IMR-90 (cell line): Measurements from ENCODE around the gene ZDHHC24. TPM values are rescaled to one million over a fixed set of nuclear protein-coding genes. Genes with fewer than 3 reads are reported as not detected.

Source experiments
- ATAC-seq: fragments of 200-7000 bp; cut with Tn5 transposase; 2 replicates; pipeline ENCODE4 v1.9.1; 2020; ENCODE audit warnings: low read depth, mild to moderate bottlenecking, moderate library complexity
- BruUV-seq: library from RNA; stranded (reverse); fragments of 400-500 nt; replicated peaks from 2 replicates; lab custom pipeline; 2021; lab: Mats Ljungman, UMichigan
- CTCF ChIA-PET: fragments of 300-600 bp; formaldehyde crosslinking; extraction: SDS; loops from one replicate; lab custom pipeline; 2021; ENCODE audit warnings: antibody characterized with exemption; lab: Yijun Ruan, JAX
- POLR2A ChIA-PET: fragments of 300-600 bp; sonication (Branson Sonifier 250); formaldehyde crosslinking; loops from one replicate; lab custom pipeline; 2022; ENCODE audit warnings: antibody characterized with exemption; ENCODE audit not compliant: unreplicated experiment; lab: Charles Lee
- DNase-seq: peaks from one replicate; pipeline ENCODE4 v3.0.0; 2013
- H2AFZ ChIP-seq: replicated peaks from 2 replicates; pipeline ENCODE3; 2013; ENCODE audit warnings: low read length, mild to moderate bottlenecking; ENCODE audit not compliant: poor library complexity
- H2AK5ac ChIP-seq: 2 replicates; pipeline ENCODE4 v1.6.1; 2013; ENCODE audit warnings: low read depth, low read length, inconsistent platforms
- H2AK9ac ChIP-seq: replicated peaks from 2 replicates; pipeline ENCODE3; 2013; ENCODE audit warnings: mild to moderate bottlenecking, low read depth, low read length, moderate library complexity; ENCODE audit not compliant: poor library complexity
- H2BK120ac ChIP-seq: 2 replicates; pipeline ENCODE4 v1.6.1; 2013; ENCODE audit warnings: low read depth, low read length, inconsistent platforms
- H2BK15ac ChIP-seq: 3 replicates; pipeline ENCODE4 v1.6.1; 2013; ENCODE audit warnings: low read depth, low read length, inconsistent platforms
- H2BK20ac ChIP-seq: 2 replicates; pipeline ENCODE4 v1.6.1; 2013; ENCODE audit warnings: low read depth, mild to moderate bottlenecking, inconsistent platforms, low read length, moderate library complexity
- H2BK5ac ChIP-seq: 2 replicates; pipeline ENCODE4 v1.6.1; 2013; ENCODE audit warnings: mild to moderate bottlenecking, low read depth, low read length, inconsistent platforms; ENCODE audit not compliant: poor library complexity, severe bottlenecking
- H3K14ac ChIP-seq: replicated peaks from 2 replicates; pipeline ENCODE4 v1.6.1; 2013; ENCODE audit warnings: low read depth, low read length, inconsistent platforms
- H3K18ac ChIP-seq: 2 replicates; pipeline ENCODE4 v1.6.1; 2013; ENCODE audit warnings: low read depth, low read length, control low read depth
- H3K23ac ChIP-seq: 2 replicates; pipeline ENCODE4 v1.6.1; 2013; ENCODE audit warnings: low read depth, low read length, inconsistent platforms
- H3K27ac ChIP-seq: 2 replicates; pipeline ENCODE4 v1.5.1; 2013; ENCODE audit warnings: mild to moderate bottlenecking, control low read depth, low read length; ENCODE audit not compliant: insufficient read depth
- H3K27me3 ChIP-seq: 2 replicates; pipeline ENCODE4 v1.6.1; 2013; ENCODE audit warnings: low read length; ENCODE audit not compliant: control insufficient read depth, insufficient read depth
- H3K36me3 ChIP-seq: 2 replicates; pipeline ENCODE4 v1.6.1; 2013; ENCODE audit warnings: low read length, mixed read lengths; ENCODE audit not compliant: control insufficient read depth, insufficient read depth
- H3K4ac ChIP-seq: 2 replicates; pipeline ENCODE4 v1.6.1; 2013; ENCODE audit warnings: low read depth, low read length, inconsistent platforms
- H3K4me1 ChIP-seq: 2 replicates; pipeline ENCODE4 v1.6.1; 2013; ENCODE audit warnings: low read length, mixed read lengths; ENCODE audit not compliant: control insufficient read depth, insufficient read depth
- H3K4me2 ChIP-seq: 2 replicates; pipeline ENCODE4 v1.6.1; 2013; ENCODE audit warnings: low read depth, mild to moderate bottlenecking, control low read depth, low read length, moderate library complexity
- H3K4me3 ChIP-seq: 2 replicates; pipeline ENCODE4 v1.5.1; 2013; ENCODE audit warnings: low read depth, mild to moderate bottlenecking, control low read depth, low read length, moderate library complexity; ENCODE audit not compliant: insufficient read depth
- H3K56ac ChIP-seq: 2 replicates; pipeline ENCODE4 v1.6.1; 2013; ENCODE audit warnings: low read length, inconsistent platforms; ENCODE audit not compliant: insufficient read depth; ENCODE audit errors: extremely low read depth
- H3K79me1 ChIP-seq, 2 experiments: 2 replicates each; pipeline ENCODE4 v1.6.1; 2013; ENCODE audit warnings: low read length in 2 of 2, inconsistent platforms in 1 of 2, low read depth in 1 of 2
- H3K9ac ChIP-seq: 2 replicates; pipeline ENCODE4 v1.6.1; 2013; ENCODE audit warnings: low read depth, low read length, control low read depth
- H3K9me1 ChIP-seq: 2 replicates; pipeline ENCODE4 v1.6.1; 2013; ENCODE audit warnings: low read length, inconsistent platforms; ENCODE audit not compliant: insufficient read depth
- H3K9me3 ChIP-seq: 2 replicates; pipeline ENCODE4 v1.6.1; 2013; ENCODE audit warnings: low read length; ENCODE audit not compliant: control insufficient read depth, insufficient read depth
- H4K20me1 ChIP-seq: 2 replicates; pipeline ENCODE4 v1.6.1; 2013; ENCODE audit warnings: low read length, inconsistent platforms; ENCODE audit not compliant: insufficient read depth
- H4K5ac ChIP-seq: 2 replicates; pipeline ENCODE4 v1.6.1; 2013; ENCODE audit warnings: mild to moderate bottlenecking, low read depth, low read length, control low read depth
- H4K8ac ChIP-seq, 2 experiments: 2 replicates each; pipeline ENCODE4 v1.6.1; 2013; ENCODE audit warnings: low read depth in 2 of 2, low read length in 2 of 2, control low read depth in 1 of 2, inconsistent platforms in 1 of 2
- H4K91ac ChIP-seq: 2 replicates; pipeline ENCODE4 v1.6.1; 2013; ENCODE audit warnings: low read depth, low read length, inconsistent platforms; ENCODE audit not compliant: insufficient read depth
- BHLHE40 ChIP-seq: fragments of 150-350 bp; IDR thresholded peaks from 2 replicates; pipeline ENCODE4 v1.6.1; 2016; ENCODE audit warnings: mild to moderate bottlenecking, low read depth, low read length
- CEBPB ChIP-seq: IDR thresholded peaks from 2 replicates; pipeline ENCODE4 v1.6.1; 2012; ENCODE audit warnings: low read depth, low read length, improper control_type of control experiment
- CHD1 ChIP-seq: IDR thresholded peaks from 2 replicates; pipeline ENCODE4 v1.6.1; 2012; ENCODE audit warnings: low read depth, low read length, improper control_type of control experiment
- FOS ChIP-seq: fragments of 150-350 bp; IDR thresholded peaks from 2 replicates; pipeline ENCODE4 v1.6.1; 2016; ENCODE audit warnings: low read depth, low read length
- MAFK ChIP-seq: IDR thresholded peaks from 2 replicates; pipeline ENCODE4 v1.6.1; 2012; ENCODE audit warnings: low read depth, low read length, improper control_type of control experiment
- MAZ ChIP-seq: IDR thresholded peaks from 2 replicates; pipeline ENCODE4 v1.6.1; 2012; ENCODE audit warnings: low read depth, mild to moderate bottlenecking, low read length, improper control_type of control experiment, moderate library complexity, borderline replicate concordance
- MXI1 ChIP-seq: IDR thresholded peaks from 2 replicates; pipeline ENCODE4 v1.6.1; 2012; ENCODE audit warnings: low read depth, mild to moderate bottlenecking, low read length, moderate library complexity, borderline replicate concordance
- NFE2L2 ChIP-seq: fragments of 150-350 bp; IDR thresholded peaks from 2 replicates; pipeline ENCODE4 v1.6.1; 2016; ENCODE audit warnings: low read depth, mild to moderate bottlenecking, low read length
- POLR2A ChIP-seq: IDR thresholded peaks from 2 replicates; pipeline ENCODE4 v1.6.1; 2012; ENCODE audit warnings: mild to moderate bottlenecking, low read depth, low read length
- RAD21 ChIP-seq: IDR thresholded peaks from 2 replicates; pipeline ENCODE4 v1.6.1; 2012; ENCODE audit warnings: low read length, improper control_type of control experiment
- RCOR1 ChIP-seq: IDR thresholded peaks from 2 replicates; pipeline ENCODE4 v1.6.1; 2012; ENCODE audit warnings: mild to moderate bottlenecking, low read length, improper control_type of control experiment; ENCODE audit not compliant: insufficient replicate concordance
- RFX5 ChIP-seq: IDR thresholded peaks from 2 replicates; pipeline ENCODE4 v1.8.0; 2012; ENCODE audit warnings: low read depth, mild to moderate bottlenecking, low read length, moderate library complexity
- SMC3 ChIP-seq: fragments of 150-350 bp; IDR thresholded peaks from 2 replicates; pipeline ENCODE4 v1.6.1; 2016; ENCODE audit warnings: low read depth, mild to moderate bottlenecking, antibody characterized with exemption, low read length, moderate library complexity
- WGBS, 2 experiments: methylation state at CpG; one replicate each; pipeline versions ENCODE4 v1.1.5 to v1.1.7; 2013; ENCODE audit warnings: missing lambda C conversion rate in 2 of 2; ENCODE audit not compliant: insufficient read length in 1 of 2; ENCODE audit errors: extremely low coverage in 2 of 2; 5-methylcytosine and 5-hydroxymethylcytosine counted together
- dilution Hi-C: fragments of 300-500 bp; cut with HindIII; formaldehyde crosslinking; loops from one replicate; pipeline ENCODE4 v1.14.3; 2018; ENCODE audit warnings: low sequenced_read_pairs; ENCODE audit not compliant: unreplicated experiment
- in situ Hi-C: fragments of 300-500 bp; cut with MboI; formaldehyde crosslinking; loops from 3 replicates; pipeline ENCODE4 v1.14.3; 2019; ENCODE audit warnings: low sequenced_read_pairs, inconsistent platforms, mixed read lengths
- intact Hi-C: fragments of 100-400 bp; cut with micrococcal nuclease; formaldehyde crosslinking; loops from 2 replicates; pipeline ENCODE4 v1.10.0; 2022
- polyA plus RNA-seq, 3 experiments: library from polyadenylated mRNA; depleted of rRNA; stranded (reverse); fragments of >200 nt; gene quantifications; 2 replicates each; pipeline ENCODE4 v1.2.3, GENCODE V29; 2012; ENCODE audit warnings: low replicate concordance in 1 of 3
- total RNA-seq: library from RNA; depleted of rRNA; stranded (reverse); fragments of >200 nt; gene quantifications from 2 replicates; pipeline ENCODE4 v1.2.3, GENCODE V29; 2012
- TF ChIP-seq, protein P1 (sequence below): fragments of 150-350 bp; IDR thresholded peaks from 2 replicates; pipeline ENCODE4 v1.6.1; 2016; ENCODE audit warnings: low read depth, mild to moderate bottlenecking, low read length, moderate library complexity, borderline replicate concordance
- TF ChIP-seq, protein P2 (sequence below): fragments of 150-350 bp; IDR thresholded peaks from 2 replicates; pipeline ENCODE4 v1.6.1; 2017; ENCODE audit warnings: mild to moderate bottlenecking, antibody characterized with exemption, low read length, low read depth
- TF ChIP-seq, protein P3 (sequence below): conservative IDR thresholded peaks from 2 replicates; pipeline ENCODE4 v1.5.1; 2012; ENCODE audit warnings: mild to moderate bottlenecking, low read depth, low read length, improper control_type of control experiment

ZDHHC24 gene
- total and polyA plus RNA-seq, 2 of the 4 experiments (the other 2 are of a cell fraction), result 3.2 to 10.9 TPM

DNA sequence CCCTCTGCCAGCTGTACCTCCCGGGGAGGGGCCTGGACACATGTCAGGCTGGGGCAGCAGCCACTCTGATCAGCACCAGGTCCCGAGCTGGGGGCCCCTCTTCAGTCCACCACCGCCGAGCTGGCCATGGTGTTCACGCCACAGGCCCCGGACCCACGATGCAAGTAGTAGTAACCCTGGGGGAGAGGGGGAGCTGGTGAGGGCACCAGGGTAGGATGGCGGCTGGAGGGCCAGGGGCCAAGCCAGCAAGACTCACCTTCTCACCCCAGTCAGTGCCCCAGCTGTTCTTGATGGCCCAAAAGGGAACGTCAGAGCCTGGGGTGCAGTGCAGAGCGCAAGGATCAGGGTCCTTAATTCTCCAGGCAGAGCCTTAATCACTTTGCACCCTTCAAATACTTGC lies 18.0 kb upstream of the ZDHHC24 start:
- Histone ChIP-seq H3K9me3 (no peaks in the 10 kb centered on the region), H3K14ac (no peak overlapping the region), H3K27ac (no peak overlapping the region), H2AFZ (no peak overlapping the region), H3K9ac (no peak overlapping the region), H2AK5ac (no peak overlapping the region), H2BK20ac (no peak overlapping the region), H4K8ac (no peak overlapping the region), H4K20me1 (no peaks in the 10 kb centered on the region), H4K5ac (no peak overlapping the region), H3K4me2 (no peak overlapping the region), H3K18ac (no peak overlapping the region), H3K4ac (no peak overlapping the region), H2BK15ac (no peak overlapping the region), H3K23ac (no peak overlapping the region), H2AK9ac (no peak overlapping the region), H2BK5ac (no peak overlapping the region), H3K4me3 (no peak overlapping the region), H2BK120ac (no peak overlapping the region), H4K91ac (no peak overlapping the region), H3K9me1 (peaks cover 4% of the 10 kb centered on the region; the same call in 1 of the 2 replicates), H3K79me1 (no peaks in the 10 kb centered on the region), H3K36me3 (peaks cover 3% of the 10 kb centered on the region; the same call in 1 of the 2 replicates), H3K56ac (no peak overlapping the region), H3K27me3 (peaks cover 7% of the 10 kb centered on the region), H3K4me1 (peaks cover 5% of the 10 kb centered on the region; the same call in 1 of the 2 replicates)
- no CpG with 5 or more reads among the region's 10 CpGs for WGBS, 2 experiments
- dilution Hi-C loops (no loop called here), in situ Hi-C loops (no loop called here), intact Hi-C loops (no loop called here)
- ChIA-PET POLR2A (no interaction called here), CTCF (no interaction called here)
- DNase-seq (no peak), ATAC-seq (no peak)
- TF ChIP-seq FOS (no peak), SMC3 (no peak), BHLHE40 (no peak), CEBPB (no peak), MAFK (no peak), POLR2A (no peak), CHD1 (no peak), MAZ (no peak), MXI1 (no peak), RAD21 (no peak), NFE2L2 (no peak), RFX5 (no peak), RCOR1 (no peak)
- TF ChIP-seq, protein P1, sequence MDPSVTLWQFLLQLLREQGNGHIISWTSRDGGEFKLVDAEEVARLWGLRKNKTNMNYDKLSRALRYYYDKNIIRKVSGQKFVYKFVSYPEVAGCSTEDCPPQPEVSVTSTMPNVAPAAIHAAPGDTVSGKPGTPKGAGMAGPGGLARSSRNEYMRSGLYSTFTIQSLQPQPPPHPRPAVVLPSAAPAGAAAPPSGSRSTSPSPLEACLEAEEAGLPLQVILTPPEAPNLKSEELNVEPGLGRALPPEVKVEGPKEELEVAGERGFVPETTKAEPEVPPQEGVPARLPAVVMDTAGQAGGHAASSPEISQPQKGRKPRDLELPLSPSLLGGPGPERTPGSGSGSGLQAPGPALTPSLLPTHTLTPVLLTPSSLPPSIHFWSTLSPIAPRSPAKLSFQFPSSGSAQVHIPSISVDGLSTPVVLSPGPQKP, result no peak
- TF ChIP-seq, protein P2, sequence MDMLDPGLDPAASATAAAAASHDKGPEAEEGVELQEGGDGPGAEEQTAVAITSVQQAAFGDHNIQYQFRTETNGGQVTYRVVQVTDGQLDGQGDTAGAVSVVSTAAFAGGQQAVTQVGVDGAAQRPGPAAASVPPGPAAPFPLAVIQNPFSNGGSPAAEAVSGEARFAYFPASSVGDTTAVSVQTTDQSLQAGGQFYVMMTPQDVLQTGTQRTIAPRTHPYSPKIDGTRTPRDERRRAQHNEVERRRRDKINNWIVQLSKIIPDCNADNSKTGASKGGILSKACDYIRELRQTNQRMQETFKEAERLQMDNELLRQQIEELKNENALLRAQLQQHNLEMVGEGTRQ, result no peak
- TF ChIP-seq, protein P3, sequence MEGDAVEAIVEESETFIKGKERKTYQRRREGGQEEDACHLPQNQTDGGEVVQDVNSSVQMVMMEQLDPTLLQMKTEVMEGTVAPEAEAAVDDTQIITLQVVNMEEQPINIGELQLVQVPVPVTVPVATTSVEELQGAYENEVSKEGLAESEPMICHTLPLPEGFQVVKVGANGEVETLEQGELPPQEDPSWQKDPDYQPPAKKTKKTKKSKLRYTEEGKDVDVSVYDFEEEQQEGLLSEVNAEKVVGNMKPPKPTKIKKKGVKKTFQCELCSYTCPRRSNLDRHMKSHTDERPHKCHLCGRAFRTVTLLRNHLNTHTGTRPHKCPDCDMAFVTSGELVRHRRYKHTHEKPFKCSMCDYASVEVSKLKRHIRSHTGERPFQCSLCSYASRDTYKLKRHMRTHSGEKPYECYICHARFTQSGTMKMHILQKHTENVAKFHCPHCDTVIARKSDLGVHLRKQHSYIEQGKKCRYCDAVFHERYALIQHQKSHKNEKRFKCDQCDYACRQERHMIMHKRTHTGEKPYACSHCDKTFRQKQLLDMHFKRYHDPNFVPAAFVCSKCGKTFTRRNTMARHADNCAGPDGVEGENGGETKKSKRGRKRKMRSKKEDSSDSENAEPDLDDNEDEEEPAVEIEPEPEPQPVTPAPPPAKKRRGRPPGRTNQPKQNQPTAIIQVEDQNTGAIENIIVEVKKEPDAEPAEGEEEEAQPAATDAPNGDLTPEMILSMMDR, result no peak
- no TSS peak for BruUV-seq
